Uterus (tissue), 4 donors: ENCODE measurements around the gene TFF3. TPM values are rescaled to one million over a fixed set of nuclear protein-coding genes. Genes with fewer than 3 reads are reported as not detected.

Source experiments
- DNase-seq, 2 donors: peaks; one replicate each; pipeline ENCODE4 v3.0.0-alpha.2; 2019 to 2020
- H3K27ac ChIP-seq, 2 donors: fragments of 200-600 bp; sonication (generic); 1 replicate in 1 of 2; 2 replicates in 1 of 2; pipeline ENCODE4 v1.5.1; 2016 to 2018
- H3K27me3 ChIP-seq, 2 donors: fragments of 200-600 bp; sonication (generic); one replicate each; pipeline ENCODE4 v1.5.1; 2018 to 2019; ENCODE audit warnings: control low read depth in 1 of 2
- H3K36me3 ChIP-seq, 2 donors: fragments of 200-600 bp; sonication (generic); one replicate each; pipeline ENCODE4 v1.5.1; 2019; ENCODE audit warnings: control low read depth in 1 of 2
- H3K4me1 ChIP-seq, 2 donors: fragments of 200-600 bp; sonication (generic); one replicate each; pipeline ENCODE4 v1.5.1; 2018 to 2019; ENCODE audit warnings: control low read depth in 1 of 2
- H3K4me3 ChIP-seq, 2 donors: fragments of 200-600 bp; sonication (generic); 1 replicate in 1 of 2; 2 replicates in 1 of 2; pipeline ENCODE4 v1.5.1; 2018 to 2019; ENCODE audit warnings: mild to moderate bottlenecking in 1 of 2
- H3K9me3 ChIP-seq, 2 donors: fragments of 200-600 bp; sonication (generic); one replicate each; pipeline ENCODE4 v1.5.1; 2019; ENCODE audit warnings: control low read depth in 1 of 2
- CTCF ChIP-seq, 4 experiments: fragments of 200-600 bp in 2 of 4; fragments of 450-650 bp in 2 of 4; sonication (generic) in 2 of 4; IDR thresholded peaks; one replicate each; pipeline ENCODE4 v1.5.1; 2016 to 2019; ENCODE audit warnings: antibody characterized with exemption in 4 of 4, mild to moderate bottlenecking in 2 of 4, moderate library complexity in 1 of 4
- POLR2A ChIP-seq, 2 donors: fragments of 450-650 bp; IDR thresholded peaks; one replicate each; pipeline ENCODE4 v1.6.1; 2016; ENCODE audit warnings: antibody characterized with exemption in 2 of 2, mild to moderate bottlenecking in 1 of 2, moderate library complexity in 1 of 2
- intact Hi-C: fragments of 100-400 bp; cut with DNase I; formaldehyde crosslinking; loops from one replicate; pipeline ENCODE4 v1.15.1; 2023; ENCODE audit warnings: low total_unique reads
- total RNA-seq, 4 donors: library from RNA; depleted of rRNA in 3 of 4; stranded (reverse); fragments of >200 nt in 3 of 4; gene quantifications; one replicate each; pipeline versions ENCODE4 v1.1.0 to v1.2.4, GENCODE V29; 2014 to 2023
- donor health status: DM: yes; HTN: yes; CAD: no.

Gene TFF3
- total RNA-seq, 4 donors from 2014 or later: 1.4 to 49.7 (median 24.2) TPM

DNA sequence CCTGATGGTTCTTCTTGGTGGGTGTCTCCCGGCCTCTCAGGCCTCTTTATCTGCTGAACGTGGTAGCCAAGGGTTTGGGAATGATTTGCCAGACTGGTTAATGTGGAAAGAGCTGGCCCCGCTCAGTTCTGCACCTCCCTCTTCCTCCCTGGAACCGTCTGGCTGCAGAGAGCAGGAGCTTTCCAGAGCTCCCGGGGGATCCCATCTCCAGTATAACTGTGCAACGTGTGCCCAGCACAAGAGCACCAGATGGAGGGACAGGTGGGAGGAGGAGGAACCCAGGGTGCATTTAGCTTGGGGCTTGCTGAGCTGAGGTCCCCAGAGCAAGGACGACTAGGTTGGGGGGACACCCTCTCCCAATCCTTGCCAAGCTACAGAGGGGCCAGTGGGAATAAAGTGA is 46.1 kb upstream of the TFF3 start:
- H3K4me3 ChIP-seq: no peak overlapping the region
- TF ChIP-seq CTCF (IDR thresholded peaks at IDR 0.05) (no peak), POLR2A (IDR thresholded peaks at IDR 0.05) (no peak)
- intact Hi-C loops: no loop called here
- no peaks in the 10 kb centered on the region for H3K36me3 ChIP-seq
- DNase-seq: no peak
- no peaks in the 10 kb centered on the region for H3K9me3 ChIP-seq
- no peaks in the 10 kb centered on the region for H3K27me3 ChIP-seq
- H3K4me1 ChIP-seq: no peaks in the 10 kb centered on the region
- no peak overlapping the region for H3K27ac ChIP-seq

DNA sequence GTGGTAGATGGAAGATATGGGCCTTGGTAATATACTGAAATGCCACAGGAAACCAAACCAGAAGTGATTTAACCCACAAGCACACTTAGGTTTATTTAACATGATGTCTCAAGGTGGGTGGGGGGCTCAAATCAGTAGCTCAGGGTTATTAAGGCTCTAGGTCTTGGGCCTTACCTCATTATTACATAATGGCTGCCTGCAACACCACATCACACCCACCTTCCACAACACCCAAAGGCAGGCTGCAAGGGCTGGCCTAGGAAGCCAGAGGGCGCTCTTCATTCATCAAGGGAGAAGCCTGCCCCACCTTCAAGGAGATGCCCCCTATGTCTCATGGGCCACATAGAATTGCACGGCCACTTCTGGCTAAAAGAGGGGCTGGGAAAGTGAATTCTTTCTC is 45.1 kb upstream of the TFF3 start:
- Histone ChIP-seq H3K27me3 (no peaks in the 10 kb centered on the region), H3K36me3 (no peaks in the 10 kb centered on the region), H3K4me3 (no peak overlapping the region), H3K4me1 (no peaks in the 10 kb centered on the region), H3K9me3 (no peaks in the 10 kb centered on the region), H3K27ac (no peak overlapping the region)
- DNase-seq: no peak
- no peak for TF ChIP-seq POLR2A (IDR thresholded peaks at IDR 0.05)
- TF ChIP-seq CTCF (IDR thresholded peaks at IDR 0.05): no peak
- intact Hi-C loops: no loop called here

- no peaks in the 10 kb centered on the region for H3K4me1 ChIP-seq
- peaks cover 0 to 2% of the 10 kb centered on the region in 2 donors for H3K9me3 ChIP-seq
- TF ChIP-seq POLR2A (IDR thresholded peaks at IDR 0.05) (no peak), CTCF (IDR thresholded peaks at IDR 0.05) (no peak)
- no peaks in the 10 kb centered on the region for H3K27me3 ChIP-seq
- no peaks in the 10 kb centered on the region for H3K36me3 ChIP-seq
- DNase-seq: no peak
- no peak overlapping the region for H3K27ac ChIP-seq
- no peak overlapping the region for H3K4me3 ChIP-seq
- intact Hi-C loops: no loop called here
These were observed 43.7 kb upstream of the TFF3 start for GRCh38 chr21:42358937-42359336.

- Histone ChIP-seq H3K27ac (no peak overlapping the region), H3K9me3 (peaks cover 0 to 2% of the 10 kb centered on the region in 2 donors), H3K4me3 (no peak overlapping the region), H3K4me1 (no peaks in the 10 kb centered on the region), H3K36me3 (no peaks in the 10 kb centered on the region), H3K27me3 (no peaks in the 10 kb centered on the region)
- intact Hi-C loops: no loop called here
- no peak for DNase-seq
- no peak for TF ChIP-seq POLR2A (IDR thresholded peaks at IDR 0.05)
- no peak for TF ChIP-seq CTCF (IDR thresholded peaks at IDR 0.05)
These were observed 43.1 kb upstream of the TFF3 start for GRCh38 chr21:42358261-42358660.

DNA sequence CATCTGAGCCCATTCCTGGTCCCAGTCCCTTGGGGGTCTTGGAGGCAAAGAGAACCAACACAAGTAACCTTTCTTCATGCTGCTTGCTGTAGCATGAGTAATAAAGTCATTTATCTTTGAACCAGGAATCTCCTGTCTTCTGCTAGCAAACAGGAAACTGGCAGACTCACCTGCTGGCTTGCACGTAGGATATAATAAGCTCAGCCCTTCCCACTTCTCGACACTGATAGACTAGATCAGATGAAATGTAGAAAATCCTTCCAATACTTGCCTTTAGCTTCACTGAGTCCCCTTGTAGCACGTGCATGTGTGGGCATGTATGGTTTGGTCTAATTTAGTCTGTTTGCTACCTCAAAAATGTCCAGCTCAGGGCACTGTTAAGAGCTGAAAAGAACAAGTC is 42.1 kb upstream of the TFF3 start:
- H3K4me1 ChIP-seq: no peaks in the 10 kb centered on the region
- DNase-seq: no peak
- peaks cover 0 to 2% of the 10 kb centered on the region in 2 donors for H3K9me3 ChIP-seq
- H3K36me3 ChIP-seq: no peaks in the 10 kb centered on the region
- no peaks in the 10 kb centered on the region for H3K27me3 ChIP-seq
- no peak overlapping the region for H3K27ac ChIP-seq
- no peak overlapping the region for H3K4me3 ChIP-seq
- TF ChIP-seq POLR2A (IDR thresholded peaks at IDR 0.05) (no peak), CTCF (IDR thresholded peaks at IDR 0.05) (no peak)
- intact Hi-C loops: no loop called here
